ENCODE data around the gene ZBTB7C. TPM values are rescaled to one million over a fixed set of nuclear protein-coding genes. Genes with fewer than 3 reads are reported as not detected.

Gene ZBTB7C
- total and polyA plus RNA-seq, 2 of the 8 experiments (the other 6 are each of a cell fraction or from before 2014, with no cell fraction given), result 0.15 to 0.45 TPM

DNA sequence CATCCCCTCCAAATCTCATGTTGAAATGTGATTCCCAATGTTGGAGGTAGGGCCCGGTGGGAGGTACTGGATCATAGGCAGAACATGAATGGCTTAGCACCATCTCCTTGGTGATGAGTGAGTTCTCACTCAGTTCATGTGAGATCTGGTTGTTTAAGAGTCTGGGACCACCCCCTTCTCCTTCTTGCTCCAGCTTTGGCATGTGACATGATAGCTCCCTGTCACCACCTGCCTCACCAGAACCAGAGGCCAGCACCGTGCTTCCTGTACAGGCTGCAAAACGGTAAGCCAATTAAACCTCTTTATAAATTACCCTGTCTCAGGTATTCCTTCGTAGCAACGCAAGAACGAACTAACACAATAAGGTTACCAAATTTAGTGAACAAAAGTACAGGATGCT is 95.4 kb downstream of the ZBTB7C start (continued):
- no peak for TF ChIP-seq RAD21 (IDR thresholded peaks at IDR 0.05 in 1 of 2, conservative IDR thresholded peaks at IDR 0.05 in 1 of 2; ENCODE audit: low read depth in 2 of 2, low read length in 2 of 2)
